Bronchial epithelial cell (primary cell): ENCODE results near the gene UGT8. TPM values are rescaled to one million over a fixed set of nuclear protein-coding genes. Genes with fewer than 3 reads are reported as not detected.

ENCODE experiments used
- DNase-seq: peaks from one replicate; pipeline ENCODE4 v3.0.0-alpha.2; 2010; ENCODE audit warnings: low read depth
- FAIRE-seq: peaks from 2 replicates; lab custom pipeline; 2011; peaks lifted over from hg19 to GRCh38; lab: Jason Lieb, UNC
- H3K27me3 ChIP-seq: 2 replicates; pipeline ENCODE4 v1.5.1; 2011; ENCODE audit warnings: low read length; ENCODE audit not compliant: control insufficient read depth, insufficient read depth
- H3K36me3 ChIP-seq: 2 replicates; pipeline ENCODE4 v1.5.1; 2011; ENCODE audit warnings: low read length; ENCODE audit not compliant: control insufficient read depth, insufficient read depth
- H3K4me3 ChIP-seq: 2 replicates; pipeline ENCODE4 v1.5.1; 2011; ENCODE audit warnings: mild to moderate bottlenecking, low read depth, low read length, control low read depth
- CTCF ChIP-seq: IDR thresholded peaks from 2 replicates; pipeline ENCODE4 v1.5.1; 2011; ENCODE audit warnings: mild to moderate bottlenecking, moderate library complexity, low read length, control low read depth, inconsistent platforms; ENCODE audit not compliant: insufficient read depth, severe bottlenecking
- total RNA-seq: library from RNA; depleted of rRNA; stranded (reverse); fragments of >200 nt; gene quantifications from 2 replicates; pipeline ENCODE4 v1.2.1, GENCODE V29; 2014

UGT8 gene
- total RNA-seq, result under 0.01 TPM in 2 replicates

GRCh38 chr4:114598191-114599121, at the start of gene UGT8:
UGT8 (plus strand) TSS chr4:114598807; CDS start chr4:114622881, 24,074 bp downstream.
- FAIRE-seq (no peak), DNase-seq (no peak)
- TF ChIP-seq CTCF, result no peak
- Histone ChIP-seq H3K36me3 (no peaks in the 10 kb centered on the region), H3K4me3 (peak within 1 kb of the TSS; percentile 32), H3K27me3 (peaks cover 14% of the 10 kb centered on the region)

GRCh38 chr4:114549638-114550037, 49.0 kb upstream of the UGT8 start:
- FAIRE-seq (no peak), DNase-seq (no peak)
- Histone ChIP-seq H3K27me3 (no peaks in the 10 kb centered on the region), H3K36me3 (no peaks in the 10 kb centered on the region), H3K4me3 (no peak overlapping the region)
- no peak for TF ChIP-seq CTCF

- FAIRE-seq (no peak), DNase-seq (no peak)
- no peak for TF ChIP-seq CTCF
- H3K4me3 ChIP-seq, result no peak overlapping the region
- no peaks in the 10 kb centered on the region for H3K27me3 ChIP-seq
- no peaks in the 10 kb centered on the region for H3K36me3 ChIP-seq
Observed at GRCh38 chr4:114558446-114559020, 40.1 kb upstream of the UGT8 start.

- TF ChIP-seq CTCF, result no peak
- no peaks in the 10 kb centered on the region for H3K27me3 ChIP-seq
- no peak overlapping the region for H3K4me3 ChIP-seq
- no peak for DNase-seq
- no peaks in the 10 kb centered on the region for H3K36me3 ChIP-seq
- no peak for FAIRE-seq
Observed at GRCh38 chr4:114561590-114561989, 37.0 kb upstream of the UGT8 start.

- Histone ChIP-seq H3K4me3 (no peak overlapping the region), H3K36me3 (no peaks in the 10 kb centered on the region), H3K27me3 (no peaks in the 10 kb centered on the region)
- DNase-seq, result no peak
- no peak for FAIRE-seq
- no peak for TF ChIP-seq CTCF
Observed at GRCh38 chr4:114562176-114562904, 36.3 kb upstream of the UGT8 start.
